ENCODE measurements around the gene TNFAIP3.

- no peak for TF ChIP-seq PATZ1 (CRISPR knock-in tag; IDR thresholded peaks at IDR 0.05; ENCODE audit: borderline replicate concordance)
- TF ChIP-seq CSRNP3 (CRISPR knock-in tag; IDR thresholded peaks at IDR 0.05) = no peak
- TF ChIP-seq ZFP30 (CRISPR knock-in tag; IDR thresholded peaks at IDR 0.05) = no peak
- no peak for TF ChIP-seq TCF4 (CRISPR knock-in tag; IDR thresholded peaks at IDR 0.05; ENCODE audit: borderline replicate concordance)
- no peak for TF ChIP-seq ARNTL (CRISPR knock-in tag; IDR thresholded peaks at IDR 0.05; ENCODE audit: borderline replicate concordance, low read depth)
- no peak for TF ChIP-seq CREB5 (CRISPR knock-in tag; IDR thresholded peaks at IDR 0.05; ENCODE audit: low read depth)
- TF ChIP-seq PPARA (CRISPR knock-in tag; IDR thresholded peaks at IDR 0.05; ENCODE audit: borderline replicate concordance) = no peak
- TF ChIP-seq OSR1 (CRISPR knock-in tag; IDR thresholded peaks at IDR 0.05) = no peak
- no peak for TF ChIP-seq TSHZ2 (CRISPR knock-in tag; IDR thresholded peaks at IDR 0.05)
- TF ChIP-seq ZFP3 (CRISPR knock-in tag; IDR thresholded peaks at IDR 0.05) = no peak
- no peak for TF ChIP-seq RARB (CRISPR knock-in tag; IDR thresholded peaks at IDR 0.05)
Measured at GRCh38 chr6:137864812-137865508, 2.1 kb upstream of the TNFAIP3 start.

Measured in SK-N-SH treated with all-trans-retinoic acid at 6 μM for 48 hours (cell line).